ENCODE data around the gene TYRO3. TPM values are rescaled to one million over a fixed set of nuclear protein-coding genes. Genes with fewer than 3 reads are reported as not detected.

The TYRO3 gene
- polyA plus RNA-seq, 1 of the 3 experiments (the other 2 are of a cell fraction), result 8.7 TPM

GRCh38 chr15:41530363-41530956 lies 28.6 kb upstream of the TYRO3 start:
- TF ChIP-seq MXI1 (IDR thresholded peaks at IDR 0.05; ENCODE audit: low read depth, low read length) (peak; percentile 63), RCOR1 (IDR thresholded peaks at IDR 0.05; ENCODE audit: low read length) (peak; percentile 81), USF2 (IDR thresholded peaks at IDR 0.05; ENCODE audit: borderline replicate concordance, low read depth, low read length) (no peak), EP300 (IDR thresholded peaks at IDR 0.05; ENCODE audit: borderline replicate concordance in 1 of 2, low read depth in 1 of 2, low read length in 1 of 2) (peak in 1 of 2 experiments; percentile 82; a peak in 2 of 4 replicates)
- Histone ChIP-seq H3K79me2 (ENCODE audit: insufficient read depth) (no peaks in the 10 kb centered on the region), H3K4me1 (ENCODE audit: control insufficient read depth in 1 of 2, insufficient read depth in 2 of 2, low read depth in 1 of 2, low read length in 1 of 2) (peaks cover 0 to 43% of the 10 kb centered on the region in 2 experiments; a peak in 1 of 4 replicates), H3K4me2 (no peak overlapping the region), H3F3A (replicated peaks; ENCODE audit: insufficient read depth) (no peaks in the 10 kb centered on the region), H3K9me2 (no peaks in the 10 kb centered on the region), H2AFZ (ENCODE audit: low read depth) (no peak overlapping the region), H3K9ac (no peak overlapping the region), H3K9me3 (no peaks in the 10 kb centered on the region), H3K4me3 (ENCODE audit: low read depth in 2 of 2, low read length in 1 of 2) (no peak overlapping the region), H3K27me3 (ENCODE audit: insufficient read depth) (no peaks in the 10 kb centered on the region), H3K27ac (ENCODE audit: low read depth in 2 of 2, low read length in 1 of 2) (peak overlapping the region in 1 of 2 experiments; percentile 92; a peak in 2 of 4 replicates), H4K20me1 (ENCODE audit: insufficient read depth) (no peaks in the 10 kb centered on the region), H3K36me3 (replicated peaks in 1 of 2; ENCODE audit: control insufficient read depth in 1 of 2, insufficient read depth in 2 of 2, low read length in 1 of 2) (peaks cover 17 to 46% of the 10 kb centered on the region in 2 experiments)
- peak; percentile 66 for DNase-seq
- ChIA-PET POLR2A (interaction anchor here (0.8 to 2.0 kb wide), 2 partner anchors 12 to 14 kb away, joined by 3 to 8 read pairs; partner anchors contain the start of gene RPAP1), CTCF (interaction anchor here (0.6 to 2.0 kb wide), 4 partner anchors 14 to 130 kb away, joined by 3 to 8 read pairs (median 5); partner anchors contain the start of genes LTK, MGA and RPAP1)
- WGBS (ENCODE audit: low lambda C conversion rate), result 71% methylated on average over 6 of the region's 6 CpGs

- peaks cover 10% of the 10 kb centered on the region for H3K79me2 ChIP-seq (ENCODE audit: insufficient read depth)
- no peaks in the 10 kb centered on the region for H3K27me3 ChIP-seq (ENCODE audit: insufficient read depth)
- H3K4me2 ChIP-seq, result no peak overlapping the region
- H3K36me3 ChIP-seq (replicated peaks in 1 of 2; ENCODE audit: control insufficient read depth in 1 of 2, insufficient read depth in 2 of 2, low read length in 1 of 2), result peaks cover 14 to 28% of the 10 kb centered on the region in 2 experiments
- WGBS (ENCODE audit: low lambda C conversion rate), result 85% methylated on average over 1 of the region's 1 CpG
- H3K9me3 ChIP-seq, result no peaks in the 10 kb centered on the region
- H2AFZ ChIP-seq (ENCODE audit: low read depth), result no peak overlapping the region
- no peaks in the 10 kb centered on the region for H3K9me2 ChIP-seq
- H3K4me1 ChIP-seq (ENCODE audit: control insufficient read depth in 1 of 2, insufficient read depth in 2 of 2, low read depth in 1 of 2, low read length in 1 of 2), result peaks cover 7 to 22% of the 10 kb centered on the region in 2 experiments; a peak in 2 of 4 replicates
- no peak for DNase-seq
- H3F3A ChIP-seq (replicated peaks; ENCODE audit: insufficient read depth), result peaks cover 5% of the 10 kb centered on the region
- H3K27ac ChIP-seq (ENCODE audit: low read depth in 2 of 2, low read length in 1 of 2), result no peak overlapping the region; a peak in 1 of 4 replicates
- H3K9ac ChIP-seq, result no peak overlapping the region
- ChIA-PET POLR2A (no interaction called here), CTCF (interaction anchor here (1.6 kb wide), 2 partner anchors 22 to 70 kb away, joined by 5 to 7 read pairs; no protein-coding TSS in a partner anchor)
- no peaks in the 10 kb centered on the region for H4K20me1 ChIP-seq (ENCODE audit: insufficient read depth)
- no peak overlapping the region for H3K4me3 ChIP-seq (ENCODE audit: low read depth in 2 of 2, low read length in 1 of 2)
- no peak for TF ChIP-seq POLR2AphosphoS5 (IDR thresholded peaks at IDR 0.05; ENCODE audit: low read depth, low read length)
- TF ChIP-seq ZBTB33 (IDR thresholded peaks at IDR 0.05; ENCODE audit: borderline replicate concordance, low read depth), result no peak
- no peak for TF ChIP-seq MAX (IDR thresholded peaks at IDR 0.05; ENCODE audit: low read depth)
- TF ChIP-seq TAF1 (IDR thresholded peaks at IDR 0.05; ENCODE audit: borderline replicate concordance, low read depth, low read length), result no peak
- TF ChIP-seq FOSL2 (IDR thresholded peaks at IDR 0.05; ENCODE audit: borderline replicate concordance, low read depth), result no peak
- TF ChIP-seq YY1 (IDR thresholded peaks at IDR 0.05; ENCODE audit: low read depth), result no peak
- no peak for TF ChIP-seq EZH2phosphoT487 (IDR thresholded peaks at IDR 0.05; ENCODE audit: borderline replicate concordance, low read depth)
- no peak for TF ChIP-seq TEAD4 (IDR thresholded peaks at IDR 0.05; ENCODE audit: borderline replicate concordance, insufficient read depth)
- TF ChIP-seq CTCF (IDR thresholded peaks at IDR 0.05), result no peak
- no peak for TF ChIP-seq FOXM1 (IDR thresholded peaks at IDR 0.05; ENCODE audit: low read depth)
- TF ChIP-seq TCF12 (IDR thresholded peaks at IDR 0.05), result no peak
- no peak for TF ChIP-seq USF2 (IDR thresholded peaks at IDR 0.05; ENCODE audit: borderline replicate concordance, low read depth, low read length)
- TF ChIP-seq IRF3 (IDR thresholded peaks at IDR 0.05; ENCODE audit: low read depth, low read length), result no peak
- TF ChIP-seq FOXJ3 (CRISPR knock-in tag; IDR thresholded peaks at IDR 0.05), result no peak
These were observed 23.5 kb upstream of the TYRO3 start for GRCh38 chr15:41535544-41535943.
